ENCODE results near the gene NPDC1. TPM values are rescaled to one million over a fixed set of nuclear protein-coding genes. Genes with fewer than 3 reads are reported as not detected.
A peak's percentile ranks its signal among the peaks of the same experiment; 100 is the strongest.

Gene NPDC1
- total RNA-seq, 4 donors from 2014 or later = 11.3 to 22.3 (median 19.0) TPM

GRCh38 chr9:137075275-137075775 is 29.3 kb upstream of the NPDC1 start:
- in situ Hi-C loops (cut with MboI; ENCODE audit: low sequenced_read_pairs in 4 of 4) (no loop called here), intact Hi-C loops (cut with DNase I; ENCODE audit: low total_unique reads) (no loop called here)
- Histone ChIP-seq H3K4me1 (peaks cover 9 to 20% of the 10 kb centered on the region in 2 donors), H3K9me3 (no peaks in the 10 kb centered on the region), H3K27me3 (peaks cover 0 to 3% (median 0%) of the 10 kb centered on the region in 3 donors), H3K36me3 (no peaks in the 10 kb centered on the region), H3K4me3 (no peak overlapping the region), H3K27ac (no peak overlapping the region)
- ATAC-seq (no peak), DNase-seq (no peak)
- TF ChIP-seq CTCF (IDR thresholded peaks at IDR 0.05 in 4 of 5, conservative IDR thresholded peaks at IDR 0.05 in 1 of 5) = no peak
- TF ChIP-seq POLR2A (IDR thresholded peaks at IDR 0.05) = no peak

- H3K27ac ChIP-seq = no peak overlapping the region
- intact Hi-C loops (cut with DNase I; ENCODE audit: low total_unique reads) (no loop called here), in situ Hi-C loops (cut with MboI; ENCODE audit: low sequenced_read_pairs in 4 of 4) (no loop called here)
- no peak for DNase-seq
- no peak for ATAC-seq
- peaks cover 9 to 20% of the 10 kb centered on the region in 2 donors for H3K4me1 ChIP-seq
- no peak for TF ChIP-seq POLR2A (IDR thresholded peaks at IDR 0.05)
- TF ChIP-seq CTCF (IDR thresholded peaks at IDR 0.05 in 4 of 5, conservative IDR thresholded peaks at IDR 0.05 in 1 of 5) = no peak
- H3K9me3 ChIP-seq = no peaks in the 10 kb centered on the region
- peaks cover 0 to 3% (median 0%) of the 10 kb centered on the region in 3 donors for H3K27me3 ChIP-seq
- H3K36me3 ChIP-seq = no peaks in the 10 kb centered on the region
- no peak overlapping the region for H3K4me3 ChIP-seq
These were observed 28.8 kb upstream of the NPDC1 start for GRCh38 chr9:137074657-137075274.

DNA sequence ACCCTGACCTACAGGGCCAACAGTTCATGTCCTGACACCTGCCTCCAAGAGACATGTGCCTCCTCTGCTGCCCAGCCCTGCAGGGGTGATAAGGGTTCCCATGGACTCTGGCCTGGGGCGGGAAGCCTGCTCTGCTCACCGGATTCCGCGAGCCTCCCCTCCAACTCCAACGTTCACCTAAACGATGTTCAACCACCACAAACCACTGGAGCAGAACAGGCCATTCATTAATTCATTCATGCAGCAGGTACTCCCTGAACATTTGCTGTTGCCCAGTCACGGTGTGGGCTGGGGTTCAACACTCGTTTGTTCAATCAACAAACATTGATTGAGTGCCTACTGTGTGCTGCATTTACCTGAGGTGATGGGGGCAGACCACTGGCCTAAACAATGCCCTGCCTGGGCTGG is 28.0 kb upstream of the NPDC1 start:
- intact Hi-C loops (cut with DNase I; ENCODE audit: low total_unique reads) (no loop called here), in situ Hi-C loops (cut with MboI; ENCODE audit: low sequenced_read_pairs in 4 of 4) (no loop called here)
- H3K36me3 ChIP-seq = no peaks in the 10 kb centered on the region
- H3K4me1 ChIP-seq = peaks cover 9 to 20% of the 10 kb centered on the region in 2 donors
- DNase-seq (no peak), ATAC-seq (no peak)
- H3K9me3 ChIP-seq = no peaks in the 10 kb centered on the region
- H3K4me3 ChIP-seq = no peak overlapping the region
- TF ChIP-seq POLR2A (IDR thresholded peaks at IDR 0.05) (no peak), CTCF (IDR thresholded peaks at IDR 0.05 in 4 of 5, conservative IDR thresholded peaks at IDR 0.05 in 1 of 5) (no peak)
- no peak overlapping the region for H3K27ac ChIP-seq
- peaks cover 3 to 7% (median 5%) of the 10 kb centered on the region in 3 donors for H3K27me3 ChIP-seq

- no peak for DNase-seq
- TF ChIP-seq CTCF (IDR thresholded peaks at IDR 0.05 in 4 of 5, conservative IDR thresholded peaks at IDR 0.05 in 1 of 5) (no peak), POLR2A (IDR thresholded peaks at IDR 0.05) (no peak)
- Histone ChIP-seq H3K4me3 (peak overlapping the region in 1 of 4 donors; percentile 51), H3K27ac (peak overlapping the region in 2 of 4 donors; percentile 71 to 75), H3K27me3 (peaks cover 0 to 11% (median 5%) of the 10 kb centered on the region in 3 donors), H3K9me3 (no peaks in the 10 kb centered on the region), H3K36me3 (no peaks in the 10 kb centered on the region), H3K4me1 (peaks cover 9% of the 10 kb centered on the region in 2 donors)
- intact Hi-C loops (cut with DNase I; ENCODE audit: low total_unique reads) = no loop called here
- in situ Hi-C loops (cut with MboI; ENCODE audit: low sequenced_read_pairs in 4 of 4) = no loop called here
- no peak for ATAC-seq
These were observed 25.3 kb upstream of the NPDC1 start for GRCh38 chr9:137071282-137071681.
